GM10266 (cell line): ENCODE data around the gene NDRG4.
"Not testable (repeated sequence)": the region's sequence is repeated elsewhere in the genome, so short reads cannot be mapped to it uniquely, and the experiment has no call there.

Experiments used
- DNase-seq: peaks from one replicate; pipeline ENCODE4 v3.0.0; 2012; ENCODE audit errors: extremely low spot score
- CTCF ChIP-seq: IDR thresholded peaks from 2 replicates; pipeline ENCODE4 v1.5.1; 2012; ENCODE audit warnings: mild to moderate bottlenecking, low read depth; ENCODE audit not compliant: control insufficient read depth, insufficient read depth; ENCODE audit errors: missing control alignments

Gene NDRG4

GRCh38 chr16:58488531-58488930, 11.4 kb upstream of the NDRG4 start:
- TF ChIP-seq CTCF: no peak
- DNase-seq: no peak

- no peak for DNase-seq
- TF ChIP-seq CTCF: no peak
Observed at GRCh38 chr16:58490065-58490464, 9.9 kb upstream of the NDRG4 start.

GRCh38 chr16:58490539-58490938, 9.4 kb upstream of the NDRG4 start:
- DNase-seq: not testable (repeated sequence)

- no peak for TF ChIP-seq CTCF
- DNase-seq: no peak
Observed at GRCh38 chr16:58492066-58492465, 7.9 kb upstream of the NDRG4 start.

GRCh38 chr16:58492735-58493134, 7.2 kb upstream of the NDRG4 start:
- TF ChIP-seq CTCF: no peak
- DNase-seq: no peak

GRCh38 chr16:58493756-58494431, 6.0 kb upstream of the NDRG4 start:
- no peak for DNase-seq
- TF ChIP-seq CTCF: no peak

GRCh38 chr16:58494981-58495520, 4.9 kb upstream of the NDRG4 start:
- peak; percentile 45 for TF ChIP-seq CTCF
- DNase-seq: peak; percentile 88

GRCh38 chr16:58495521-58496331, 4.2 kb upstream of the NDRG4 start:
- TF ChIP-seq CTCF: no peak
- no peak for DNase-seq
